Urinary bladder (tissue), 4 donors: ENCODE data around the gene BAG3. TPM values are rescaled to one million over a fixed set of nuclear protein-coding genes. Genes with fewer than 3 reads are reported as not detected.
"Not testable (repeated sequence)": the region's sequence is repeated elsewhere in the genome, so short reads cannot be mapped to it uniquely, and the experiment has no call there.

Source experiments
- DNase-seq: peaks from one replicate; pipeline ENCODE4 v3.0.0-alpha.2; 2015; ENCODE audit errors: extremely low spot score
- H3K27ac ChIP-seq: one replicate; pipeline ENCODE4 v1.5.1; 2013; ENCODE audit warnings: low read depth, mild to moderate bottlenecking, moderate library complexity
- H3K36me3 ChIP-seq: one replicate; pipeline ENCODE4 v1.6.1; 2013; ENCODE audit warnings: mild to moderate bottlenecking, moderate library complexity; ENCODE audit not compliant: insufficient read depth
- H3K4me1 ChIP-seq: one replicate; pipeline ENCODE4 v1.6.1; 2013; ENCODE audit warnings: mild to moderate bottlenecking, moderate library complexity; ENCODE audit not compliant: insufficient read depth
- H3K4me3 ChIP-seq: one replicate; pipeline ENCODE4 v1.5.1; 2013; ENCODE audit warnings: low read depth, low read length
- WGBS: extraction: QIAGEN DNeasy Blood & Tissue Kit; methylation state at CpG from one replicate; pipeline ENCODE4 v1.1.7; 2013; 5-methylcytosine and 5-hydroxymethylcytosine counted together
- polyA plus RNA-seq: library from polyadenylated mRNA; stranded (reverse); fragments of 200-250 nt; gene quantifications from one replicate; pipeline ENCODE4 v1.2.3, GENCODE V29; 2013
- total RNA-seq: library from RNA; depleted of rRNA; stranded (reverse); fragments of >200 nt; gene quantifications from one replicate; pipeline ENCODE4 v1.2.3, GENCODE V29; 2014
- donor health status: healthy with polysubstance abuse.
- donor health status: healthy.

BAG3 gene
- total and polyA plus RNA-seq, 2 donors, result 8.2 to 70.0 TPM

DNA sequence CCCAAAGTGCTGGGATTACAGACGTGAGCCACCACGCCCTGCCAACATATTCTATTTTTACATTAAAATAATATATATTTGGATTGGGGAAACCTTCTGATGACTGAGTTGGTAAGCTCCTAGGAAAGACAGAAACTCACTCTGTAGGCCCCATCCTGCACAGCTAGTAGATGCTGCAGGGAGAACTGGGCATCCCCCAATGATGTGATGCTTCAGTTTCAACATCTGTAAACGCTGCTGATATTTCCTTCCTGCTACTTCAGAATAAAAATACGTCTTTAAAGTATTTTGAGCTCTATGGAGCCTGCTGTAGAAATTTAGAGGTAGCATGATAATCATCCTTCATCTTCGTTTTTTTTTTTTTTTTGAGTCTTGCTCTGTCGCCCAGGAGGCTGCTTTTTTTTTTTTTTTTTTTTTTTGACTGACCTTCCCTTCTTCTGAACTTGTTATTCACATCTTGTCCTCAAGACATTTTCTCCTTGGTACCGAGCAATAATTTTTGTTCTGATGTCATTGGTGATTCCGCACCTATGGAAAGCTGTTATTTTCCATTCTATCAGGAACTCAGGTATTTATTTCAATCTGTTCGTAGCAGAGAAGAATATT, 52.8 kb downstream of the BAG3 start:
- H3K36me3 ChIP-seq, result no peaks in the 10 kb centered on the region
- H3K4me3 ChIP-seq, result no peak overlapping the region
- no peak for DNase-seq
- H3K4me1 ChIP-seq, result no peaks in the 10 kb centered on the region
- 86% methylated on average over 9 of the region's 9 CpGs for WGBS
- H3K27ac ChIP-seq, result no peak overlapping the region

- WGBS, result 86% methylated on average over 3 of the region's 3 CpGs
- no peak overlapping the region for H3K4me3 ChIP-seq
- no peaks in the 10 kb centered on the region for H3K36me3 ChIP-seq
- DNase-seq, result no peak
- no peak overlapping the region for H3K27ac ChIP-seq
- H3K4me1 ChIP-seq, result no peaks in the 10 kb centered on the region
These were observed 54.3 kb downstream of the BAG3 start for GRCh38 chr10:119705434-119705831.

DNA sequence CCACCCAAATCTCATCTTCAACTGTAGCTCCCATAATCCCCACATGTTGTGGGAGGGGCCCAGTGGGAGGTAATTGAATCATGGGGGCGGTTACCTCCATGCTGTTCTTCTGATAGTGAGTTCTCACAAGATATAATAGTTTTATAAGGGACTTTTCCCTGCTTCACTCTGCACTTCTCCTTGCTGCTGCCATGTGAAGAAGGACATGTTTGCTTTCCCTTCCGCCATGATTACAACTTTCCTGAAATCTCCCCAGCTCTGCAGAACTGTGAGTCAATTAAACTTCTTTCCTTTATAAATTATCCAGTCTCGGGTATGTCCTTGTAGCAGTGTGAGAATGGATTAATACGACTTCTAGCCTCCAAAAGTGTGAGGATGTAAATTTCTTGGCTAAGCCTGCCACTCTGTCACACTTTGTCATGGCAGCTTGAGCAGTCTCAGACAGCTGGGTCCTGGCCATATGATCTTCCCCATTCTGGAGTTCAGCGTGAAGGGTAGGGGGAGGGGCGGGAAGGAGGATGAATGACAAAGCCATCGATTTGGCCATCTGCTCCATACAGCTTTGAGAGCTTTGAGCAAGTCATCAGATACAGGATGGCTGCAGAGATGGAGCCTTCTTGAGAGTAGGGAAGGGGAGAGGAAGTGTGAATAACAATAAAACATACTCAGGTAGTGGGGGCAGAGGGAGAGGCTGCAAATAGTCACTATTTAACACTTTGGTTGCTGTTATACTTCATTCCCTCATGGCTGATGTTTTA, 55.5 kb downstream of the BAG3 start:
- Histone ChIP-seq H3K36me3 (no peaks in the 10 kb centered on the region), H3K27ac (no peak overlapping the region), H3K4me1 (no peaks in the 10 kb centered on the region), H3K4me3 (no peak overlapping the region)
- 78% methylated on average over 7 of the region's 7 CpGs for WGBS
- no peak for DNase-seq

- not testable (repeated sequence) for H3K4me3 ChIP-seq, H3K4me1 ChIP-seq, H3K36me3 ChIP-seq, H3K27ac ChIP-seq, DNase-seq
- 86% methylated on average over 5 of the region's 5 CpGs for WGBS
These were observed 56.2 kb downstream of the BAG3 start for GRCh38 chr10:119707331-119707730.

DNA sequence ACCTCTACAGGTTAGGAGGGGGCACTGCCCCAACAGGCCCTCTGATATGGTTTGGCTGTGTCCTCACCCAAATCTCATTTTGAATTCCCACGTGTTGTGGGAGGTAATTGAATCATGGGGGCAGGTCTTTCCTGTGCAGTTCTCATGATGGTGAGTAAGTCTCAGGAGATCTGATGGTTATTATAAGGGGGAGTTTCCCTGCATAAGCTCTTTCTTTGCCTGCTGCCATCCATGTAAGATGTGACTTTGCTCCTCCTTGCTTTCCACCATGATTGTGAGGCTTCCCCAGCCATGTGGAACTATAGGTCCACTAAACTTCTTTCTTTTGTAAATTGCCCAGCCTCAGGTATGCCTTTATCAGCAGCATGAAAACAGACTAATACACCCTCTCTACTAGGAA, 59.8 kb downstream of the BAG3 start:
- H3K36me3 ChIP-seq, H3K27ac ChIP-seq, DNase-seq, H3K4me3 ChIP-seq, H3K4me1 ChIP-seq: not testable (repeated sequence)
- WGBS, result 89% methylated on average over 1 of the region's 1 CpG

DNA sequence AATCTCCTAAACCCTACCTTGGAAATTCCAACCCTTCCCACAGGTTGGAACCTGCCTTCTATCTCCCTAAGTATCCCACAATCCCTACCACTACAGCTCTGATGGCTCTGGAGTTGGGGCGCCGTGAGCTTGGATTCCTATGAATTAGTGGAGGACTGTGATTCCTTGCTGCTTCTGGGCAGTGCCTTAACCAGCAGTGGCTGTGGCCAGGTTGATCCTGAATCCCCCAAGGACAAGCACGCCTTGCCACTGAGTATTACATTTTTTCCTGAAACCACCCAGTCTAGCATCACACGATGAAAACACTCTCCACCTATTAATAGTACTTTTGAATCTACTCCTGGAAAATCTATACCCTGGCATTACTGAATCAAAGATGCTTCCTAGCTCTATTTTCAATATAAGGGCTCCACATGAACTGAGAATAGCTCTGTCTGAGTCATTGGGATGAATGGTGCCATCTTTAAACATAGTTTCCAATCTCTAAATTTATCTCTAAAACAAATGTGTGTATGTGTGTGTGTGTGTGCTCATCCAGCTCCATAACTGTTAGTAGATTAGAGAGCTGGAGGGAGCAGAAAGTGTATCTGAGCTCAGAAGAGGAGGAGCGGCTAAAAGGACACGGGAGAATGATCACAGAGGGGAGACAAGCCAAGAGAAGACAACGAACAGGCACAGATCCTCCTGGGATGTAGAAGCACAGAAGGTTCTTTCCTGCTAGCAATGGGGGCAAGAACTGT, 62.7 kb downstream of the BAG3 start:
- Histone ChIP-seq H3K4me3 (no peak overlapping the region), H3K4me1 (no peaks in the 10 kb centered on the region), H3K27ac (no peak overlapping the region), H3K36me3 (no peaks in the 10 kb centered on the region)
- DNase-seq, result no peak
- 63% methylated on average over 7 of the region's 7 CpGs for WGBS

GRCh38 chr10:119714484-119714816, 63.3 kb downstream of the BAG3 start:
- Histone ChIP-seq H3K4me1 (no peaks in the 10 kb centered on the region), H3K36me3 (no peaks in the 10 kb centered on the region), H3K4me3 (no peak overlapping the region), H3K27ac (no peak overlapping the region)
- 63% methylated on average over 2 of the region's 2 CpGs for WGBS
- DNase-seq, result no peak

GRCh38 chr10:119715628-119716505, 64.7 kb downstream of the BAG3 start:
- Histone ChIP-seq H3K4me1 (no peaks in the 10 kb centered on the region), H3K4me3 (no peak overlapping the region), H3K36me3 (no peaks in the 10 kb centered on the region), H3K27ac (no peak overlapping the region)
- WGBS, result 63% methylated on average over 8 of the region's 8 CpGs
- no peak for DNase-seq

GRCh38 chr10:119723161-119723560, 72.0 kb downstream of the BAG3 start:
- Histone ChIP-seq H3K36me3 (no peaks in the 10 kb centered on the region), H3K4me1 (no peaks in the 10 kb centered on the region), H3K4me3 (no peak overlapping the region), H3K27ac (no peak overlapping the region)
- no peak for DNase-seq
- 75% methylated on average over 2 of the region's 2 CpGs for WGBS

- 85% methylated on average over 3 of the region's 3 CpGs for WGBS
- Histone ChIP-seq H3K36me3 (no peaks in the 10 kb centered on the region), H3K4me1 (no peaks in the 10 kb centered on the region), H3K4me3 (no peak overlapping the region), H3K27ac (no peak overlapping the region)
- DNase-seq, result no peak
These were observed 72.4 kb downstream of the BAG3 start for GRCh38 chr10:119723624-119724023.

GRCh38 chr10:119724593-119725516, 73.7 kb downstream of the BAG3 start:
- DNase-seq, result peak; percentile 28

GRCh38 chr10:119725517-119725827, 74.3 kb downstream of the BAG3 start:
- DNase-seq, result no peak
- Histone ChIP-seq H3K4me3 (peak overlapping the region; percentile 97), H3K27ac (peak overlapping the region; percentile 89), H3K4me1 (no peaks in the 10 kb centered on the region), H3K36me3 (no peaks in the 10 kb centered on the region)
- under 1% methylated on average over 32 of the region's 32 CpGs for WGBS

More at GRCh38 chr10:119724593-119725516, 73.7 kb downstream of the BAG3 start:
- Histone ChIP-seq H3K36me3 (no peaks in the 10 kb centered on the region), H3K4me3 (peak overlapping the region; percentile 97), H3K4me1 (no peaks in the 10 kb centered on the region), H3K27ac (peak overlapping the region; percentile 89)
- 20% methylated on average over 21 of the region's 21 CpGs for WGBS
